HCT116 (cell line): ENCODE data around the gene ABCC5. TPM values are rescaled to one million over a fixed set of nuclear protein-coding genes. Genes with fewer than 3 reads are reported as not detected.

ENCODE experiments used
- ATAC-seq: fragments of 200-7000 bp; cut with Tn5 transposase; 2 replicates; pipeline ENCODE4 v1.9.1; 2020; ENCODE audit warnings: mild to moderate bottlenecking, moderate library complexity
- BruUV-seq: library from RNA; stranded (reverse); fragments of 400-500 nt; replicated peaks from 2 replicates; lab custom pipeline; 2021; lab: Mats Ljungman, UMichigan
- CTCF ChIA-PET: fragments of 300-600 bp; sonication (Branson Sonifier 250); formaldehyde crosslinking; loops from one replicate; lab custom pipeline; 2021; ENCODE audit warnings: antibody characterized with exemption; lab: Charles Lee
- POLR2A ChIA-PET: fragments of 300-600, 350-600 bp; sonication (Branson Sonifier 250); formaldehyde crosslinking; loops from one replicate; lab custom pipeline; 2021; ENCODE audit warnings: antibody characterized with exemption; lab: Charles Lee
- RAD21 ChIA-PET, 2 experiments: fragments of 300-600 bp; sonication (Branson Sonifier 250); formaldehyde crosslinking; loops; one replicate each; lab custom pipeline; 2023; ENCODE audit warnings: low total read pairs in 2 of 2; ENCODE audit not compliant: uncharacterized antibody in 2 of 2, unreplicated experiment in 2 of 2, low non-redundant PET in 1 of 2; lab: Charles Lee
- DNase-seq: peaks from one replicate; pipeline ENCODE4 v3.0.0-alpha.2; 2010; ENCODE audit warnings: low read depth, low spot score
- H2AFZ ChIP-seq: fragments of 200-600 bp; shearing (Covaris generic), sonication (generic); 2 replicates; pipeline ENCODE4 v1.6.1; 2017; ENCODE audit warnings: low read depth, mixed run types, mixed read lengths, antibody characterized with exemption, low read length; ENCODE audit not compliant: poor library complexity, severe bottlenecking
- H3K27ac ChIP-seq: 2 replicates; pipeline ENCODE4 v1.5.1; 2012; ENCODE audit warnings: low read depth, low read length
- H3K27me3 ChIP-seq: fragments of 200-600 bp; sonication (generic); 2 replicates; pipeline ENCODE4 v1.6.1; 2016; ENCODE audit warnings: mixed run types, low read length, mixed read lengths; ENCODE audit not compliant: insufficient read depth
- H3K36me3 ChIP-seq, 2 experiments: fragments of 200-500 bp in 1 of 2; fragments of 200-600 bp in 1 of 2; sonication (Bioruptor generic) in 1 of 2; sonication (generic) in 1 of 2; 2 replicates each; pipeline versions ENCODE4 v1.5.1 to v1.6.1; 2014 to 2016; ENCODE audit warnings: low read length in 2 of 2, inconsistent platforms in 1 of 2, mixed read lengths in 1 of 2, mixed run types in 1 of 2; ENCODE audit not compliant: insufficient read depth in 2 of 2, control insufficient read depth in 1 of 2
- H3K4me1 ChIP-seq, 2 experiments: fragments of 200-600 bp in 1 of 2; sonication (generic) in 1 of 2; 2 replicates each; pipeline versions ENCODE4 v1.5.1 to v1.6.1; 2012 to 2017; ENCODE audit warnings: low read length in 2 of 2, inconsistent platforms in 1 of 2, mild to moderate bottlenecking in 1 of 2, mixed read lengths in 1 of 2, mixed run types in 1 of 2, moderate library complexity in 1 of 2; ENCODE audit not compliant: insufficient read depth in 2 of 2, control insufficient read depth in 1 of 2
- H3K4me2 ChIP-seq: fragments of 200-600 bp; sonication (generic); 2 replicates; pipeline ENCODE4 v1.6.1; 2017; ENCODE audit warnings: mixed run types, low read length, mixed read lengths
- H3K4me3 ChIP-seq, 2 experiments: fragments of 200-600 bp in 1 of 2; sonication (generic) in 1 of 2; replicated peaks in 1 of 2; 2 replicates each; pipeline ENCODE4 v1.5.1; 2011 to 2016; ENCODE audit warnings: low read length in 2 of 2, control low read depth in 1 of 2, low read depth in 1 of 2, mild to moderate bottlenecking in 1 of 2, mixed read lengths in 1 of 2, mixed run types in 1 of 2
- H3K79me2 ChIP-seq: fragments of 200-600 bp; sonication (generic); 2 replicates; pipeline ENCODE4 v1.6.1; 2017; ENCODE audit warnings: mild to moderate bottlenecking, mixed run types, low read length, moderate library complexity, mixed read lengths; ENCODE audit not compliant: insufficient read depth
- H3K9ac ChIP-seq: fragments of 200-600 bp; sonication (generic); 2 replicates; pipeline ENCODE4 v1.6.1; 2016; ENCODE audit warnings: low read length, mixed read lengths
- H3K9me2 ChIP-seq: fragments of 200-600 bp; sonication (generic), shearing (Covaris generic); 2 replicates; pipeline ENCODE4 v1.6.1; 2017; ENCODE audit warnings: mixed run types, mild to moderate bottlenecking, moderate library complexity; ENCODE audit not compliant: insufficient read depth
- H3K9me3 ChIP-seq, 2 experiments: fragments of 200-500 bp in 1 of 2; fragments of 200-600 bp in 1 of 2; sonication (Bioruptor generic) in 1 of 2; sonication (generic) in 1 of 2; 2 replicates each; pipeline ENCODE4 v1.6.1; 2014 to 2017; ENCODE audit warnings: low read length in 2 of 2, mixed read lengths in 2 of 2, inconsistent platforms in 1 of 2, low read depth in 1 of 2, mild to moderate bottlenecking in 1 of 2, mixed run types in 1 of 2, moderate library complexity in 1 of 2; ENCODE audit not compliant: control insufficient read depth in 1 of 2, insufficient read depth in 1 of 2
- H4K20me1 ChIP-seq: fragments of 200-600 bp; sonication (generic), shearing (Covaris generic); 2 replicates; pipeline ENCODE4 v1.6.1; 2017; ENCODE audit warnings: mixed run types, mild to moderate bottlenecking, moderate library complexity; ENCODE audit not compliant: insufficient read depth
- CBX3 ChIP-seq: IDR thresholded peaks from 2 replicates; pipeline ENCODE4 v1.6.1; 2012; ENCODE audit warnings: low read depth
- EGR1 ChIP-seq: IDR thresholded peaks from 2 replicates; pipeline ENCODE4 v1.6.1; 2012; ENCODE audit warnings: low read depth
- ELF1 ChIP-seq: IDR thresholded peaks from 2 replicates; pipeline ENCODE4 v1.6.1; 2012; ENCODE audit warnings: low read depth, borderline replicate concordance
- EZH2 ChIP-seq: fragments of 200-600 bp; sonication (generic); IDR thresholded peaks from 2 replicates; pipeline ENCODE4 v1.6.1; 2017; ENCODE audit warnings: antibody characterized with exemption, mixed run types
- JUND ChIP-seq: IDR thresholded peaks from 2 replicates; pipeline ENCODE4 v1.6.1; 2012
- POLR2A ChIP-seq: IDR thresholded peaks from 2 replicates; pipeline ENCODE4 v1.7.0; 2011; ENCODE audit warnings: borderline replicate concordance; ENCODE audit not compliant: insufficient read depth, insufficient read length; ENCODE audit errors: extremely low read depth
- POLR2AphosphoS5 ChIP-seq: IDR thresholded peaks from 2 replicates; pipeline ENCODE4 v1.6.1; 2011; ENCODE audit warnings: mild to moderate bottlenecking, low read depth, low read length, moderate library complexity
- RAD21 ChIP-seq: IDR thresholded peaks from 2 replicates; pipeline ENCODE4 v1.6.1; 2012; ENCODE audit warnings: low read depth, mild to moderate bottlenecking
- SIN3A ChIP-seq: IDR thresholded peaks from 2 replicates; pipeline ENCODE4 v1.6.1; 2012; ENCODE audit warnings: low read depth
- SP1 ChIP-seq: IDR thresholded peaks from 2 replicates; pipeline ENCODE4 v1.6.1; 2012; ENCODE audit warnings: low read depth
- SRF ChIP-seq: IDR thresholded peaks from 2 replicates; pipeline ENCODE4 v1.6.1; 2012; ENCODE audit warnings: low read depth
- YY1 ChIP-seq: IDR thresholded peaks from 2 replicates; pipeline ENCODE4 v1.6.1; 2011; ENCODE audit warnings: low read length, low read depth, moderate library complexity, mild to moderate bottlenecking; ENCODE audit not compliant: insufficient replicate concordance; ENCODE audit errors: extremely low read depth
- ZFX ChIP-seq: fragments of 450-650 bp; IDR thresholded peaks from 2 replicates; pipeline ENCODE4 v1.6.1; 2017
- intact Hi-C: fragments of 100-400 bp; cut with micrococcal nuclease; formaldehyde crosslinking; loops from 2 replicates; pipeline ENCODE4 v1.10.0; 2022
- total RNA-seq: library from RNA; stranded (reverse); gene quantifications from one replicate; pipeline ENCODE4 v1.2.1, GENCODE V29; 2021; ENCODE audit not compliant: unreplicated experiment
- TF ChIP-seq, protein P1 (sequence below): IDR thresholded peaks from 2 replicates; pipeline ENCODE4 v1.6.1; 2012
- TF ChIP-seq, protein P2 (sequence below): IDR thresholded peaks from 2 replicates; pipeline ENCODE4 v1.6.1; 2012

ABCC5 gene
- total RNA-seq, 1 experiment from 2014 or later, result 16.9 TPM

DNA sequence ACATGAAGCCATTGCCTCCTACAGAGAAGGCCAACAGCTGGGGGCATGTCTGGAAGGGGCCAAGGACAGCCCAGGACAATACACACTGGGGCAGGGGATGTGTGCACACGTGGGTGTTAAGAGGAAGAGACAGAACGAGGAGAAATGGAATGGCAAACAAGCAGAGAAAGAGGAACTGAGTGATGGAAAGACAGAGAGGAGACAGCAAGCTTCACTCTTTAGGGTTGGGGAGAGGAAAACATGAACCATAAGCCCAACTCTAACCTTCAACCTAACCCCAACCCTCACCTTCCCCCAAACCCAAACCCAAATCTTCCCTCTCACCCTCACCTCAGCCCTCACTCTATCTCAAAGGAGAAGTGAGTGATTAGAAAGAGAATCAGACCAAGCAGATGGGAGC is 121.1 kb downstream of the ABCC5 start:
- no peaks in the 10 kb centered on the region for H3K4me1 ChIP-seq
- no TSS peak for BruUV-seq
- H3K27me3 ChIP-seq, result no peaks in the 10 kb centered on the region
- DNase-seq (no peak), ATAC-seq (no peak)
- no peaks in the 10 kb centered on the region for H3K9me2 ChIP-seq
- intact Hi-C loops, result loop anchor here (5.0 kb wide), 2 partner anchors 236 to 646 kb away; no protein-coding TSS in a partner anchor
- no peak overlapping the region for H3K4me2 ChIP-seq
- H3K79me2 ChIP-seq, result no peaks in the 10 kb centered on the region
- ChIA-PET CTCF (interaction anchor here (0.8 to 3.3 kb wide), 7 partner anchors 12 to 393 kb away, joined by 3 to 21 read pairs (median 8); partner anchors contain the start of genes EIF2B5 and PARL), POLR2A (no interaction called here), RAD21 (no interaction called here)
- no peak overlapping the region for H2AFZ ChIP-seq
- H3K27ac ChIP-seq, result no peak overlapping the region
- no peak overlapping the region for H3K9ac ChIP-seq
- H3K36me3 ChIP-seq, result no peaks in the 10 kb centered on the region
- H4K20me1 ChIP-seq, result no peaks in the 10 kb centered on the region
- TF ChIP-seq EGR1 (no peak), JUND (no peak), RAD21 (no peak), POLR2AphosphoS5 (no peak), ELF1 (no peak), ZFX (no peak), YY1 (no peak), EZH2 (no peak), SRF (no peak), CBX3 (no peak), SIN3A (no peak), POLR2A (no peak), SP1 (no peak)
- TF ChIP-seq, protein P1, sequence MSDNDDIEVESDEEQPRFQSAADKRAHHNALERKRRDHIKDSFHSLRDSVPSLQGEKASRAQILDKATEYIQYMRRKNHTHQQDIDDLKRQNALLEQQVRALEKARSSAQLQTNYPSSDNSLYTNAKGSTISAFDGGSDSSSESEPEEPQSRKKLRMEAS, result no peak
- TF ChIP-seq, protein P2, sequence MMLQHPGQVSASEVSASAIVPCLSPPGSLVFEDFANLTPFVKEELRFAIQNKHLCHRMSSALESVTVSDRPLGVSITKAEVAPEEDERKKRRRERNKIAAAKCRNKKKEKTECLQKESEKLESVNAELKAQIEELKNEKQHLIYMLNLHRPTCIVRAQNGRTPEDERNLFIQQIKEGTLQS, result no peak
- no peaks in the 10 kb centered on the region; a peak in 1 of 4 replicates for H3K9me3 ChIP-seq
- no peak overlapping the region for H3K4me3 ChIP-seq
